Glutamatergic neuron (in vitro differentiated cells): ENCODE data around the gene NTMT2. TPM values are rescaled to one million over a fixed set of nuclear protein-coding genes. Genes with fewer than 3 reads are reported as not detected.

Experiments
- DNase-seq: peaks from one replicate; pipeline ENCODE4 v3.0.0; 2022
- H3K27ac Mint-ChIP-seq: one replicate; pipeline ENCODE4 v1.8.0; 2020; ENCODE audit warnings: mild to moderate bottlenecking, mixed read lengths, inconsistent platforms; ENCODE audit not compliant: unreplicated experiment
- H3K27me3 Mint-ChIP-seq: one replicate; pipeline ENCODE4 v1.8.0; 2020; ENCODE audit warnings: mild to moderate bottlenecking, moderate library complexity, mixed read lengths, inconsistent platforms; ENCODE audit not compliant: unreplicated experiment
- H3K36me3 Mint-ChIP-seq: one replicate; pipeline ENCODE4 v1.8.0; 2020; ENCODE audit warnings: mild to moderate bottlenecking, mixed read lengths, inconsistent platforms; ENCODE audit not compliant: unreplicated experiment
- H3K4me1 Mint-ChIP-seq: one replicate; pipeline ENCODE4 v1.8.0; 2020; ENCODE audit warnings: mild to moderate bottlenecking, low read depth, mixed read lengths, inconsistent platforms; ENCODE audit not compliant: unreplicated experiment
- H3K4me3 Mint-ChIP-seq: one replicate; pipeline ENCODE4 v1.8.0; 2020; ENCODE audit warnings: mild to moderate bottlenecking, mixed read lengths, inconsistent platforms; ENCODE audit not compliant: unreplicated experiment
- H3K9me3 Mint-ChIP-seq: one replicate; pipeline ENCODE4 v1.8.0; 2020; ENCODE audit warnings: mild to moderate bottlenecking, moderate library complexity, mixed read lengths, inconsistent platforms; ENCODE audit not compliant: unreplicated experiment
- CTCF ChIP-seq: fragments of 200-600 bp; sonication (generic); IDR thresholded peaks from one replicate; pipeline ENCODE4 v1.5.0; 2021; ENCODE audit not compliant: partially characterized antibody, unreplicated experiment
- microRNA-seq: library from miRNA; unstranded; fragments of <30 nt; microRNA quantifications from one replicate; pipeline ENCODE4, GENCODE V29; 2020; ENCODE audit not compliant: unreplicated experiment
- total RNA-seq: library from RNA; stranded (reverse); fragmentation: NEBNext Ultra II Directional; extraction: Animal tissue kit (Norgen Biotek cat#: 25700); gene quantifications from one replicate; pipeline ENCODE4 v1.2.1, GENCODE V29; 2021; ENCODE audit not compliant: unreplicated experiment

The NTMT2 gene
- total RNA-seq, 1 donor from 2014 or later, result not detected

DNA sequence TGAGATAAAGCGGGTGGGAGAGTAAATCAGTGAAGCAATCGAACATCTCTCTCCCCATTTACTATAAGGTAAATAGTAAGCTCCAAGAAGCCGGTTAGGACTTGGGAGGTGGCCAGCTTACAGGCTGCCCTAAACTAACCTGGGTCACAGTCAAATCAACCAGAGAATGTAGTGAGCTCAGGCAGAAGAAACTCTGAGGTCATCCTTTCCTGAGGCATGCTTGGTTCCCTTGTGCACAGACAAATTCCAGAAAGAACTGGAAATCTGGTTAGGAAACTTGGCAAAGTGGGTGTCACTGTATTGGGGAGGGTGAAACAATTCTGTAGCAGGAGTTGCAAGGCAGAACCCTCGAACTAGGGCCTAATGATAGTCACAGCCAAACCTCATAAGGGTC, 72.5 kb downstream of the NTMT2 start:
- H3K9me3 Mint-ChIP-seq, result no peaks in the 10 kb centered on the region
- no peak for TF ChIP-seq CTCF
- no peak overlapping the region for H3K27ac Mint-ChIP-seq
- no peaks in the 10 kb centered on the region for H3K27me3 Mint-ChIP-seq
- no peaks in the 10 kb centered on the region for H3K4me1 Mint-ChIP-seq
- no peaks in the 10 kb centered on the region for H3K36me3 Mint-ChIP-seq
- DNase-seq, result no peak
- H3K4me3 Mint-ChIP-seq, result no peak overlapping the region

Small RNA genes within 50 kb of the gene (microRNA-seq; reads per million reads assigned to microRNA genes)
- gene MIR3119-1, result not detected
- gene MIR3119-2, result not detected

Other genes starting within 250 kb of the NTMT2 start
- gene KIFAP3, start 71.3 kb upstream of the NTMT2 start, total RNA-seq, result 61.6 TPM